Heart right ventricle (tissue), 16 donors: ENCODE results near the gene DNASE1L2. TPM values are rescaled to one million over a fixed set of nuclear protein-coding genes. Genes with fewer than 3 reads are reported as not detected.

Experiments
- ATAC-seq, 8 donors: fragments of 200-7000 bp; cut with Tn5 transposase; one replicate each; pipeline ENCODE4 v1.9.1; 2020; ENCODE audit warnings: mild to moderate bottlenecking in 8 of 8, moderate library complexity in 8 of 8, moderate number of reproducible peaks in 1 of 8
- DNase-seq, 2 donors: peaks; one replicate each; pipeline ENCODE4 v3.0.0-alpha.2; 2020
- H3K27ac ChIP-seq, 10 donors: fragments of 200-600 bp; sonication (generic) in 2 of 10; one replicate each; pipeline versions ENCODE4 v1.5.0 to v1.8.0; 2020 to 2022; ENCODE audit warnings: mild to moderate bottlenecking in 3 of 10
- H3K27me3 ChIP-seq, 7 donors: fragments of 200-600 bp; one replicate each; pipeline ENCODE4 v1.8.0; 2021 to 2022; ENCODE audit warnings: mild to moderate bottlenecking in 2 of 7
- H3K36me3 ChIP-seq, 9 donors: fragments of 200-600 bp; sonication (generic) in 1 of 9; one replicate each; pipeline versions ENCODE4 v1.5.0 to v1.8.0; 2020 to 2022; ENCODE audit warnings: mild to moderate bottlenecking in 2 of 9
- H3K4me1 ChIP-seq, 9 donors: fragments of 200-600 bp; sonication (generic) in 1 of 9; one replicate each; pipeline versions ENCODE4 v1.5.0 to v1.8.0; 2020 to 2022; ENCODE audit warnings: mild to moderate bottlenecking in 4 of 9
- H3K4me3 ChIP-seq, 10 donors: fragments of 200-600 bp; sonication (generic) in 2 of 10; one replicate each; pipeline versions ENCODE4 v1.5.0 to v1.8.0; 2020 to 2022; ENCODE audit warnings: mild to moderate bottlenecking in 7 of 10, moderate library complexity in 2 of 10
- H3K9me3 ChIP-seq, 11 donors: fragments of 200-600 bp in 10 of 11; sonication (generic) in 2 of 11; one replicate each; pipeline versions ENCODE4 v1.5.0 to v1.8.0; 2013 to 2022; ENCODE audit warnings: mild to moderate bottlenecking in 2 of 11, control low read depth in 1 of 11, moderate library complexity in 1 of 11
- WGBS, 2 donors: extraction: QIAGEN DNeasy Blood & Tissue Kit; methylation state at CpG; one replicate each; pipeline ENCODE4 v1.1.7; 2013; ENCODE audit warnings: inconsistent platforms in 1 of 2; 5-methylcytosine and 5-hydroxymethylcytosine counted together
- intact Hi-C, 10 donors: fragments of 100-400 bp; cut with DNase I; formaldehyde crosslinking; loops; one replicate each; pipeline versions ENCODE4 v1.11.1 to v1.14.2; 2022
- polyA plus RNA-seq, 2 donors: library from polyadenylated mRNA; stranded (reverse); fragments of 200-250 nt; gene quantifications; one replicate each; pipeline ENCODE4 v1.2.3, GENCODE V29; 2013
- total RNA-seq, 10 donors: library from RNA; stranded (reverse); fragmentation: NEBNext Ultra II Directional in 3 of 10; extraction: Animal tissue kit (Norgen Biotek cat#: 25700) in 3 of 10; gene quantifications; one replicate each; pipeline versions ENCODE4 v1.2.1 to v1.2.4, GENCODE V29; 2021 to 2023
- TF ChIP-seq, protein P1 (sequence below), 9 donors: fragments of 200-600 bp; sonication (generic) in 2 of 9; IDR thresholded peaks; one replicate each; pipeline versions ENCODE4 v1.5.0 to v1.8.0; 2021 to 2022; ENCODE audit warnings: antibody characterized with exemption in 9 of 9, mild to moderate bottlenecking in 5 of 9, moderate library complexity in 1 of 9
- donor health status: Arrhythmogenic right ventricular cardiomyopathy.
- donor health status: ischemic (EF 13 %, LVEDD 7.1; RV severe dilation, severe dysfunction).
- donor health status: healthy with polysubstance abuse.
- donor health status: DM: no; HTN: yes; CAD: no.
- donor health status: DM: no; HTN: no; CAD: no.
- donor health status: ischemic (EF 25% LVEDD 6.9; RV normal size, moderate dysfunction).
- donor health status: ischemic (EF 25% LVEDD 5.7; RV mildly dilated, moderate dysfunction).
- donor health status: healthy.
- donor health status: DM: yes; HTN: yes; CAD: no.
- donor health status: Ischemic cardiomyopathy.
- donor health status: ischemic (EF 35%, LVEDD 5.7; RV mildly dilated, moderate dysfunction).
- donor health status: nonischemic (EF 11% LVEDD 7.7; RV severe dilation, severe dysfunction).
- donor health status: DM: yes; HTN: yes; CAD: no.
- donor health status: PGD.
- donor health status: ischemic (EF 29% LVEDD 5.4; RV normal size, mild dysfunction).
- donor health status: nonischemic (EF 23%, LVEDD 6.1; RV moderate dilation, normal function).

Gene DNASE1L2
- total and polyA plus RNA-seq, 12 donors: 0.15 to 1.2 (median 0.35) TPM; not detected in 1

- TF ChIP-seq, protein P1, sequence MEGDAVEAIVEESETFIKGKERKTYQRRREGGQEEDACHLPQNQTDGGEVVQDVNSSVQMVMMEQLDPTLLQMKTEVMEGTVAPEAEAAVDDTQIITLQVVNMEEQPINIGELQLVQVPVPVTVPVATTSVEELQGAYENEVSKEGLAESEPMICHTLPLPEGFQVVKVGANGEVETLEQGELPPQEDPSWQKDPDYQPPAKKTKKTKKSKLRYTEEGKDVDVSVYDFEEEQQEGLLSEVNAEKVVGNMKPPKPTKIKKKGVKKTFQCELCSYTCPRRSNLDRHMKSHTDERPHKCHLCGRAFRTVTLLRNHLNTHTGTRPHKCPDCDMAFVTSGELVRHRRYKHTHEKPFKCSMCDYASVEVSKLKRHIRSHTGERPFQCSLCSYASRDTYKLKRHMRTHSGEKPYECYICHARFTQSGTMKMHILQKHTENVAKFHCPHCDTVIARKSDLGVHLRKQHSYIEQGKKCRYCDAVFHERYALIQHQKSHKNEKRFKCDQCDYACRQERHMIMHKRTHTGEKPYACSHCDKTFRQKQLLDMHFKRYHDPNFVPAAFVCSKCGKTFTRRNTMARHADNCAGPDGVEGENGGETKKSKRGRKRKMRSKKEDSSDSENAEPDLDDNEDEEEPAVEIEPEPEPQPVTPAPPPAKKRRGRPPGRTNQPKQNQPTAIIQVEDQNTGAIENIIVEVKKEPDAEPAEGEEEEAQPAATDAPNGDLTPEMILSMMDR (IDR thresholded peaks at IDR 0.05): no peak
- DNase-seq: peak; percentile 52 to 64
- intact Hi-C loops: no loop called here
- H3K27ac ChIP-seq: peak overlapping the region; percentile 72 to 94 (median 86)
- peak in 7 of 8 donors; percentile 2 to 50 (median 25) for ATAC-seq
- H3K4me3 ChIP-seq: peak overlapping the region in 9 of 10 donors; percentile 63 to 97 (median 87)
- WGBS, 2 donors: 40 to 44% methylated on average over 19 of the region's 19 CpGs
- H3K4me1 ChIP-seq: peaks cover 17 to 49% (median 32%) of the 10 kb centered on the region in 9 donors
- no peaks in the 10 kb centered on the region for H3K9me3 ChIP-seq
- H3K36me3 ChIP-seq: peaks cover 0 to 27% (median 16%) of the 10 kb centered on the region in 9 donors
- H3K27me3 ChIP-seq: no peaks in the 10 kb centered on the region
Observed at GRCh38 chr16:2212362-2213324, 23.6 kb upstream of the DNASE1L2 start.

DNA sequence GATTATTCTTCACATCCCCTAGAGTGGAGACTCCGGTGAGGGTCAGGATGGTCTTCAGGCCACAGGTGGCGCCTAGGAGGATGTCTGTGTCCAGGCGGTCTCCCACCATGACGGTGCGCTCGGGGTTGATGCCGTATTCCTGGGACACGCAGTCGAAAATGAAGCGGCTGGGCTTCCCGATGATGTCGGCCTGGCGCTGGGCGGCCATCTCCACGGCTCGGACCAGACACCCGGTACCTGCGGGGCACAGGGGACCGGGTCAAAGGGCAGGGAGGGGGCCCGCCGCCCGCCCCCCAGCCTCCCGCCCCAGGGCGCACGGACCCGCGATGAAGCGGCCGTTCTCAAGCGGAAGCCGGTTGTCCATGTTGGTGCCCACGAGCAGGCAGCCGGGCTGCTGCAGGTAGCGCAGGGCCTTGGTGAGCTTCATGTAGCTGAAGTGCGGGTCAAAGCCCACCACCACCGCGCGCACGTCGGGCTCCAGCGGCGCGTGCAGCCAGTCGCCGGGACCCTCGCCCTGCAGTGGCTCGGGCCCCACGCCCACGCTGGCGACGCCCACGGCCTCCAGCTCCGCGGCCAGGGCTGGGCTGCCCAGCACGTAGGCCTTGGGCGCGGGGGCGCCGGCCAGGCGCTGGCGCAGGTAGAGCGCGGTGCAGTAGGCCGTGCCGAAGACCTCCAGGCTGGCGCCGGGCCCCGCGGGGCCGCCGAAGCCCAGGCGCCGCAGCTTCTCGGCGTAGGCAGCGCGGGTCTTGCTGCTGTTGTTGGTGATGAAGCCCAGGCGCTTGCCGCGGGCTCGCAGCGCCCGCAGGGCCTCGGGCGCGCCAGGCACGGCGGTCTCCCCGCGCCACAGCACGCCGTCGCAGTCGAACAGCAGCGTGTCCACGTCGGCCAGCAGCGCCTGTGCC is 22.2 kb upstream of the DNASE1L2 start:
- WGBS, 2 donors: 1% methylated on average over 68 to 98 of the region's 98 CpGs
- no peak for ATAC-seq
- Histone ChIP-seq H3K36me3 (peaks cover 0 to 13% (median 2%) of the 10 kb centered on the region in 9 donors), H3K4me3 (peak overlapping the region; percentile 40 to 97 (median 86)), H3K27me3 (no peaks in the 10 kb centered on the region), H3K27ac (peak overlapping the region; percentile 22 to 94 (median 86)), H3K4me1 (peaks cover 17 to 49% (median 32%) of the 10 kb centered on the region in 9 donors), H3K9me3 (no peaks in the 10 kb centered on the region)
- TF ChIP-seq, protein P1 (IDR thresholded peaks at IDR 0.05): no peak
- intact Hi-C loops: no loop called here
- DNase-seq: no peak

DNA sequence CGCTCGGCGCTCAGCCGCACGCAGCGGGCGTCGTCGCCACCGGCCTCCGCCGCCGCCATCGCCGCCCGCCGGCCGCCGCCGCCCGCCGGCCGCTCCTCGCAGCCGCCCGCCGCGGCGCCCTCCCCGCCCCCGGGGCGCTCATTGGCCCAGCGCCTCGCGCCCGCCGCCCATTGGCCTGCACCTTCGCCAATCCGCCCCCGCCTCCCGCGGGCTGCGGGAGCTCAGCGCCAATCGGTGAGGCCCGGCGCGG is 21.6 kb upstream of the DNASE1L2 start, which contains the start of gene PGP:
Gene PGP, minus strand, starts transcription at position 122 of the 250 bp plus-strand sequence. Its CDS starts 63 bp downstream, at position 59.
- Histone ChIP-seq H3K9me3 (no peaks in the 10 kb centered on the region), H3K27me3 (no peaks in the 10 kb centered on the region), H3K4me1 (peaks cover 17 to 49% (median 32%) of the 10 kb centered on the region in 9 donors), H3K36me3 (peaks cover 0 to 7% (median 0%) of the 10 kb centered on the region in 9 donors), H3K27ac (peak within 1 kb of the TSS; percentile 76 to 95 (median 90)), H3K4me3 (peak within 1 kb of the TSS; percentile 40 to 97 (median 86))
- TF ChIP-seq, protein P1 (IDR thresholded peaks at IDR 0.05): no peak
- no peak for DNase-seq
- peak in 4 of 8 donors; percentile 84 to 92 (median 88) for ATAC-seq
- WGBS, 2 donors: 0 to 1% methylated on average over 43 to 48 of the region's 48 CpGs
- intact Hi-C loops: no loop called here

GRCh38 chr16:2216330-2216729 is 19.9 kb upstream of the DNASE1L2 start:
- DNase-seq: no peak
- H3K27ac ChIP-seq: no peak overlapping the region
- ATAC-seq: no peak
- intact Hi-C loops: no loop called here
- no peaks in the 10 kb centered on the region for H3K36me3 ChIP-seq
- no peaks in the 10 kb centered on the region for H3K9me3 ChIP-seq
- H3K4me3 ChIP-seq: no peak overlapping the region
- TF ChIP-seq, protein P1 (IDR thresholded peaks at IDR 0.05): no peak
- H3K27me3 ChIP-seq: no peaks in the 10 kb centered on the region
- WGBS, 2 donors: 96 to 99% methylated on average over 4 of the region's 4 CpGs
- peaks cover 17 to 37% (median 28%) of the 10 kb centered on the region in 9 donors for H3K4me1 ChIP-seq
